Uterus (tissue), 2 donors: ENCODE measurements around the gene CUL4B.
"Not testable (repeated sequence)": the region's sequence is repeated elsewhere in the genome, so short reads cannot be mapped to it uniquely, and the experiment has no call there.

Source experiments
- POLR2A ChIP-seq, 2 donors: fragments of 450-650 bp; IDR thresholded peaks; one replicate each; pipeline ENCODE4 v1.6.1; 2016; ENCODE audit warnings: antibody characterized with exemption in 2 of 2, mild to moderate bottlenecking in 1 of 2, moderate library complexity in 1 of 2
- TF ChIP-seq, protein P1 (sequence below), 4 experiments: fragments of 200-600 bp in 2 of 4; fragments of 450-650 bp in 2 of 4; sonication (generic) in 2 of 4; IDR thresholded peaks; one replicate each; pipeline ENCODE4 v1.5.1; 2016 to 2019; ENCODE audit warnings: antibody characterized with exemption in 4 of 4, mild to moderate bottlenecking in 2 of 4, moderate library complexity in 1 of 4

DNA sequence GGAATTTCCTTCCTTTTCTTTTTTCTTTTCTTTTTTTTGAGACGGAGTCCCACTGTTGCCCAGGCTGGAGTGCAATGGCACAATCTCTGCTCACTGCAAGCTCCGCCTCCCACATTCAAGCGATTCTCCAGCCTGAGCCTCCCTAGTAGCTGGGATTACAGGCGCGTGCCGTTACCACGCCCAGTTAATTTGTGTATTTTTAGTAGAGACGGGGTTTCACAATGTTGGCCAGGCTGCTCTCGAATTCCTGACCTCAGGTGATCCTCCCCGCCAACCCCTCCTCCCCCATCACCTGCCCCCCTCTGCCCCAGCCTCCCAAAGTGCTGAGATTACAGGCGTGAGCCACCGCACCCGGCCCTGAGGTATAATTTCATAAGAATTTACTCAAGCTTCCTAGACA is 13.0 kb upstream of the CUL4B start:
- TF ChIP-seq, protein P1, sequence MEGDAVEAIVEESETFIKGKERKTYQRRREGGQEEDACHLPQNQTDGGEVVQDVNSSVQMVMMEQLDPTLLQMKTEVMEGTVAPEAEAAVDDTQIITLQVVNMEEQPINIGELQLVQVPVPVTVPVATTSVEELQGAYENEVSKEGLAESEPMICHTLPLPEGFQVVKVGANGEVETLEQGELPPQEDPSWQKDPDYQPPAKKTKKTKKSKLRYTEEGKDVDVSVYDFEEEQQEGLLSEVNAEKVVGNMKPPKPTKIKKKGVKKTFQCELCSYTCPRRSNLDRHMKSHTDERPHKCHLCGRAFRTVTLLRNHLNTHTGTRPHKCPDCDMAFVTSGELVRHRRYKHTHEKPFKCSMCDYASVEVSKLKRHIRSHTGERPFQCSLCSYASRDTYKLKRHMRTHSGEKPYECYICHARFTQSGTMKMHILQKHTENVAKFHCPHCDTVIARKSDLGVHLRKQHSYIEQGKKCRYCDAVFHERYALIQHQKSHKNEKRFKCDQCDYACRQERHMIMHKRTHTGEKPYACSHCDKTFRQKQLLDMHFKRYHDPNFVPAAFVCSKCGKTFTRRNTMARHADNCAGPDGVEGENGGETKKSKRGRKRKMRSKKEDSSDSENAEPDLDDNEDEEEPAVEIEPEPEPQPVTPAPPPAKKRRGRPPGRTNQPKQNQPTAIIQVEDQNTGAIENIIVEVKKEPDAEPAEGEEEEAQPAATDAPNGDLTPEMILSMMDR (IDR thresholded peaks at IDR 0.05): not testable (repeated sequence)
- TF ChIP-seq POLR2A (IDR thresholded peaks at IDR 0.05): not testable (repeated sequence)
